HL-60 (cell line): ENCODE data around the gene KIAA1671.

Experiments
- POLR2AphosphoS5 ChIP-seq: IDR thresholded peaks from 2 replicates; pipeline ENCODE4 v1.6.1; 2012; ENCODE audit warnings: low read depth
- TF ChIP-seq, protein P1 (sequence below): IDR thresholded peaks from one replicate; pipeline ENCODE4 v1.5.1; 2011; ENCODE audit warnings: low read length, control low read depth, inconsistent platforms; ENCODE audit not compliant: insufficient read depth
- TF ChIP-seq, protein P2 (sequence below): IDR thresholded peaks from 2 replicates; pipeline ENCODE4 v1.6.1; 2012; ENCODE audit warnings: low read depth; ENCODE audit not compliant: insufficient replicate concordance

DNA sequence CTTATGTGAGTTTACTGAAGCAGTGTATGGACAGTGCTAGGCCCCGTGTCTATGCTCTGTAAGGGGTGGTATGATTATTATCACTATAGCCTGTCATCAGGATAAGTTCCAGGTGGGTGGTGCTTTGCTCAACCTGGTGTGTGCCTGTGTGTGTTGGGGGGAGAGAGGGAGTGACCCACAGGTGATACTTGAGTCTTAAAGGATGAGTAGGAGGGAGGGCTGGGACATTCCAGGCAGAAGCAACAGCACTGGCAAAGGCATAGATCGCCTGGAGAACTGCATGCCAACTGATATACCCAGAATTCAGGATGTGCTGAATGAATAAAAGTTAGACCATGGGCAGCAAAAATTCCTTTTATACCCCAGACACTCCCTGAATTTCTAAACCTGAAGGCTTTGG is 4.5 kb downstream of the KIAA1671 start:
- TF ChIP-seq, protein P1, sequence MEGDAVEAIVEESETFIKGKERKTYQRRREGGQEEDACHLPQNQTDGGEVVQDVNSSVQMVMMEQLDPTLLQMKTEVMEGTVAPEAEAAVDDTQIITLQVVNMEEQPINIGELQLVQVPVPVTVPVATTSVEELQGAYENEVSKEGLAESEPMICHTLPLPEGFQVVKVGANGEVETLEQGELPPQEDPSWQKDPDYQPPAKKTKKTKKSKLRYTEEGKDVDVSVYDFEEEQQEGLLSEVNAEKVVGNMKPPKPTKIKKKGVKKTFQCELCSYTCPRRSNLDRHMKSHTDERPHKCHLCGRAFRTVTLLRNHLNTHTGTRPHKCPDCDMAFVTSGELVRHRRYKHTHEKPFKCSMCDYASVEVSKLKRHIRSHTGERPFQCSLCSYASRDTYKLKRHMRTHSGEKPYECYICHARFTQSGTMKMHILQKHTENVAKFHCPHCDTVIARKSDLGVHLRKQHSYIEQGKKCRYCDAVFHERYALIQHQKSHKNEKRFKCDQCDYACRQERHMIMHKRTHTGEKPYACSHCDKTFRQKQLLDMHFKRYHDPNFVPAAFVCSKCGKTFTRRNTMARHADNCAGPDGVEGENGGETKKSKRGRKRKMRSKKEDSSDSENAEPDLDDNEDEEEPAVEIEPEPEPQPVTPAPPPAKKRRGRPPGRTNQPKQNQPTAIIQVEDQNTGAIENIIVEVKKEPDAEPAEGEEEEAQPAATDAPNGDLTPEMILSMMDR = no peak
- TF ChIP-seq, protein P2, sequence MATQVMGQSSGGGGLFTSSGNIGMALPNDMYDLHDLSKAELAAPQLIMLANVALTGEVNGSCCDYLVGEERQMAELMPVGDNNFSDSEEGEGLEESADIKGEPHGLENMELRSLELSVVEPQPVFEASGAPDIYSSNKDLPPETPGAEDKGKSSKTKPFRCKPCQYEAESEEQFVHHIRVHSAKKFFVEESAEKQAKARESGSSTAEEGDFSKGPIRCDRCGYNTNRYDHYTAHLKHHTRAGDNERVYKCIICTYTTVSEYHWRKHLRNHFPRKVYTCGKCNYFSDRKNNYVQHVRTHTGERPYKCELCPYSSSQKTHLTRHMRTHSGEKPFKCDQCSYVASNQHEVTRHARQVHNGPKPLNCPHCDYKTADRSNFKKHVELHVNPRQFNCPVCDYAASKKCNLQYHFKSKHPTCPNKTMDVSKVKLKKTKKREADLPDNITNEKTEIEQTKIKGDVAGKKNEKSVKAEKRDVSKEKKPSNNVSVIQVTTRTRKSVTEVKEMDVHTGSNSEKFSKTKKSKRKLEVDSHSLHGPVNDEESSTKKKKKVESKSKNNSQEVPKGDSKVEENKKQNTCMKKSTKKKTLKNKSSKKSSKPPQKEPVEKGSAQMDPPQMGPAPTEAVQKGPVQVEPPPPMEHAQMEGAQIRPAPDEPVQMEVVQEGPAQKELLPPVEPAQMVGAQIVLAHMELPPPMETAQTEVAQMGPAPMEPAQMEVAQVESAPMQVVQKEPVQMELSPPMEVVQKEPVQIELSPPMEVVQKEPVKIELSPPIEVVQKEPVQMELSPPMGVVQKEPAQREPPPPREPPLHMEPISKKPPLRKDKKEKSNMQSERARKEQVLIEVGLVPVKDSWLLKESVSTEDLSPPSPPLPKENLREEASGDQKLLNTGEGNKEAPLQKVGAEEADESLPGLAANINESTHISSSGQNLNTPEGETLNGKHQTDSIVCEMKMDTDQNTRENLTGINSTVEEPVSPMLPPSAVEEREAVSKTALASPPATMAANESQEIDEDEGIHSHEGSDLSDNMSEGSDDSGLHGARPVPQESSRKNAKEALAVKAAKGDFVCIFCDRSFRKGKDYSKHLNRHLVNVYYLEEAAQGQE = no peak
- no peak for TF ChIP-seq POLR2AphosphoS5
